Muscle layer of duodenum (tissue), 2 donors: ENCODE data around the gene VWC2L.

ENCODE experiments used
- H3K27ac ChIP-seq: one replicate; pipeline ENCODE4 v1.7.0; 2013; ENCODE audit warnings: mild to moderate bottlenecking, low read length
- H3K27me3 ChIP-seq: one replicate; pipeline ENCODE4 v1.7.0; 2013; ENCODE audit warnings: low read depth, mild to moderate bottlenecking, control low read depth, low read length
- H3K36me3 ChIP-seq, 2 donors: one replicate each; pipeline ENCODE4 v1.7.0; 2013; ENCODE audit warnings: low read length in 2 of 2, control low read depth in 1 of 2, mild to moderate bottlenecking in 1 of 2; ENCODE audit not compliant: insufficient read depth in 2 of 2, control insufficient read depth in 1 of 2
- H3K4me1 ChIP-seq, 2 donors: one replicate each; pipeline ENCODE4 v1.7.0; 2013; ENCODE audit warnings: low read length in 2 of 2, mild to moderate bottlenecking in 2 of 2, control low read depth in 1 of 2, moderate library complexity in 1 of 2; ENCODE audit not compliant: insufficient read depth in 2 of 2, control insufficient read depth in 1 of 2
- H3K4me3 ChIP-seq, 2 donors: one replicate each; pipeline ENCODE4 v1.7.0; 2013; ENCODE audit warnings: low read length in 2 of 2, low read depth in 1 of 2, mild to moderate bottlenecking in 1 of 2
- H3K9me3 ChIP-seq, 2 donors: one replicate each; pipeline ENCODE4 v1.7.0; 2013; ENCODE audit warnings: low read length in 2 of 2, control low read depth in 1 of 2, mild to moderate bottlenecking in 1 of 2; ENCODE audit not compliant: control insufficient read depth in 1 of 2
- donor health status: healthy.

VWC2L gene

DNA sequence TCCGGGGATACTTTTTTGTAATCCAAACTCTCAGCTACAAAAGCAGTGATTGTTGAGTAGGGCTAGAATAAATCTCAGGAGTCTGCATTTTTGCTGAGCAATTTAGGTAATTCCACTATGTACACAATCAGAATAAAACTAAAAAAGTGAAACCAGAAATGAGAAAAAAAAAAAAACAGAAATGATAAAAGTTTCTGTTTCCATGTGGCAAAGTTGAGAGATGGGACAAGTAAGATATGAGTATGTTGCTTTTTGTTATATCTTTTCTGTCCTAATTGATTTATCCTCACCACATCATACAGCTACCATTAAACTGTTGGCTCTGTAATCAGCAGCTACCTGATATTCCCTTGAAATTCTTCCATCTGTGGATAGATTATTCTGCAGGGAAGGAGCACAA lies 92.7 kb downstream of the VWC2L start:
- H3K4me1 ChIP-seq, result no peaks in the 10 kb centered on the region
- no peaks in the 10 kb centered on the region for H3K36me3 ChIP-seq
- no peak overlapping the region for H3K4me3 ChIP-seq
- no peaks in the 10 kb centered on the region for H3K9me3 ChIP-seq
- no peak overlapping the region for H3K27ac ChIP-seq
- H3K27me3 ChIP-seq, result no peaks in the 10 kb centered on the region

DNA sequence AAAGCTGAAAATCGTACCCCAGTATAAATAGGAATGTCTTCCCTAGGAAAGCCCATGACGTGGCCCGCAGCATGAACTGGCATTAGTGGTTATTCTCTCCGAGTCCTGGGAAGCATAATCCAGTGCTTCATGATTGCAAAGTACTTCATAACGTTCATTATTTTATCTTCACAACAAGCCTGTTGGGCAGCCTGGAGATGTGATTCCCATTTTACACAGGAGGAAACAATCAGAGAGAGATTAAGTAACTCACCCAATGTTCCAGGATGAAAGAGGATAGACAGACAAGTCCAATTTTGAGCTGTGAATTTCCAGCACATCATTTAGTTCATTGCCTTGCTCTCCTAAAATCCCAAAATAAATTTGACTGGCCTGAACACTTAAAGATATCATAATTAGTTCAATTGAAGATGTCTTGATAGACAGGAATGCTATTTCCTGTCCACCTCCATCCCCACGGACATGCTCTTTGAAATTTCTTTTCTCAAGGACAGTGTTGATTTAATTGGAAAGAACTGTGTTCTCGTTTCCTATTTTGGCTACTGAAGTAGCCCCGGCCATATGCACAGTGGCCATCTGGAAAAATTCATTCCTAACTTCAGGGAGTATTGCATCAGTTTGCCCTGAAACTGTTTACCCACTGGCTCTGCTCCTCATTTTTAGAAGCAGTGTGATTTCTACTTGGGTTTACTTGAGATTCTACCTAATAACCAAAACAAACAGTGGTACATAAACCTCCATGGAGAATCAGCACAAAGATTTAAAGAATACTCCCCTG lies 93.9 kb downstream of the VWC2L start:
- Histone ChIP-seq H3K27ac (no peak overlapping the region), H3K27me3 (no peaks in the 10 kb centered on the region), H3K4me1 (no peaks in the 10 kb centered on the region), H3K36me3 (no peaks in the 10 kb centered on the region), H3K4me3 (no peak overlapping the region), H3K9me3 (no peaks in the 10 kb centered on the region)

DNA sequence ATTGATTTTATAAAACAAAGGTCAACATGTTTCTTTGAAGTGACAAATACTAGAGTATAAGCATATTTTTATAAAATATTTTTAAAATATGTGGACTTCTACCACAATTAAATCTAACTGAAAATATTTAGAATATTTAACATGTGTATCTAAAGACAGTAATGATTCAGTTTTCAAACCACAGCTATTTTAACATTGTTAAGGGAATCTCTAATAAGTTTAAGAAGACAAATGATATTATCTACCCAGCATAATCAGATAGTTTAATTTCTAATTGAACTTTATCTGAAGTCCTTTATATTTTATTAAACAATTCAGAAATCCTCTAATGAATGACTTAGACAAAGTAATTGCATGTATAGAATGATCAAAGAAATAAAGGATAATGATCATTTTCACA lies 96.2 kb downstream of the VWC2L start:
- Histone ChIP-seq H3K4me1 (no peaks in the 10 kb centered on the region), H3K36me3 (no peaks in the 10 kb centered on the region), H3K4me3 (no peak overlapping the region), H3K9me3 (no peaks in the 10 kb centered on the region), H3K27ac (no peak overlapping the region), H3K27me3 (no peaks in the 10 kb centered on the region)

DNA sequence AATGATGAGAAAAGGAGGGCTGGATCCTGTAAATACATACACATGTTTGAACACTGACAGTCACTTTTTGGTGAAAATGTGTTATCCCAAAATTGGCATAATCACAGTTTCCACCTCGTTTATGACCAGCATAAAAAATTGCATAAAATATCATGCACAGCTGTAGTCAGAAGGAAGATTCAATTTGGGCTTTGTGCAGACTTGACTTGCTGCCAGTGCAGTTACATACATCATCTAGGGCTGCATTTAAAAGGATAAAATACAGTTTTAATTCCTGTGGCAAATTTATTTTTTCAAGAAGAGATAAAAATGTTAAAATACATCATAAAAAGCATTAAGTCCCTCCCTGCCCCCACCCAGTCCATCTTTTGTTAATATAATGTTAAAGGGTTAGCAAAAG lies 103.8 kb downstream of the VWC2L start:
- Histone ChIP-seq H3K27ac (no peak overlapping the region), H3K4me3 (no peak overlapping the region), H3K4me1 (no peaks in the 10 kb centered on the region), H3K36me3 (no peaks in the 10 kb centered on the region), H3K27me3 (no peaks in the 10 kb centered on the region), H3K9me3 (no peaks in the 10 kb centered on the region)

DNA sequence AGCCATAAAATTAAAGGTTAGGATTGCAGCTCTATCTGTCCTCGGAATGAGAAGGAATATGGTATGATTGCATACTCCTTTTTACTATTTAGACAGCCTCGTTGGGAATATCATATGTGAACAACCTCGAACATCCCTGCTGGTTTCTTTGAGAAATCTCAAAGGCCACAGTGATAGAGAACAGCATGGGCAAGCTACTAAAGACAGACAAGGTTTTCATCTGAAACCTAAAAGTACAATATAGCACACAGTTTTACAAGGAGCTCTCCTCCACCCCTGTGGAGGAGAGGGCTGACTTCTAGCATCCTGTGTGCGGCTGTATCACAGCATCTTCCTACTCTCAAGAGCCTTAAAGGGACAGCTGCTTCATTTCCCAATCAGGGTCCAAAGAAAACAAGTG lies 104.3 kb downstream of the VWC2L start:
- H3K27ac ChIP-seq, result no peak overlapping the region
- no peaks in the 10 kb centered on the region for H3K27me3 ChIP-seq
- H3K36me3 ChIP-seq, result no peaks in the 10 kb centered on the region
- no peak overlapping the region for H3K4me3 ChIP-seq
- no peaks in the 10 kb centered on the region for H3K9me3 ChIP-seq
- no peaks in the 10 kb centered on the region for H3K4me1 ChIP-seq

DNA sequence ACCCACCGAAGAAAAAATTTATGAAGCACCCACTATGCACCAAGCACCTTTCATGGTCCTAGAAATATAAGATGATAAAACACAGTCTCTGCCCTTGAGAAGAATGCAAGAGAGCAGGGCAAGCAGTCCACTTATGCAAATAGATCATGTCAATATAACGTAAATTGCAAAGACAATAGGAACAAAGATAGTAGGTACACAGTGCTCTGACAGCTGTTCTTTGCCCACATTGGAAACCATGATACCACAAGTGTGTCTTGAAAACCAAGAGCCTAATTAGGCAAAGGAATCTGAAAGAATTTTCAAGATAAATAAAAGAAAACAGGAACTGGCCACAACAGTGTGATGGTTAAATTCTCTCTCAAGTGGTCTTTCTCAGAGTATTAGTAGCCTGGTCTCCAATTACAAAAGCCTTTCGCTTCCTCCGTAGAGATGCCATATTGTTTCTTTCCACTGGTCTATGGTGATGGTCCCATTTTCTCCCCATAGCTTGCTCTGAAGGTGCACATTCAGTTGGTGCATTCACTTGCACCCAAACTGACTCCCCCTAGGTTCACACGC lies 108.5 kb downstream of the VWC2L start:
- H3K4me3 ChIP-seq, result no peak overlapping the region
- no peaks in the 10 kb centered on the region for H3K4me1 ChIP-seq
- H3K27me3 ChIP-seq, result no peaks in the 10 kb centered on the region
- H3K9me3 ChIP-seq, result no peaks in the 10 kb centered on the region
- H3K36me3 ChIP-seq, result no peaks in the 10 kb centered on the region
- H3K27ac ChIP-seq, result no peak overlapping the region

DNA sequence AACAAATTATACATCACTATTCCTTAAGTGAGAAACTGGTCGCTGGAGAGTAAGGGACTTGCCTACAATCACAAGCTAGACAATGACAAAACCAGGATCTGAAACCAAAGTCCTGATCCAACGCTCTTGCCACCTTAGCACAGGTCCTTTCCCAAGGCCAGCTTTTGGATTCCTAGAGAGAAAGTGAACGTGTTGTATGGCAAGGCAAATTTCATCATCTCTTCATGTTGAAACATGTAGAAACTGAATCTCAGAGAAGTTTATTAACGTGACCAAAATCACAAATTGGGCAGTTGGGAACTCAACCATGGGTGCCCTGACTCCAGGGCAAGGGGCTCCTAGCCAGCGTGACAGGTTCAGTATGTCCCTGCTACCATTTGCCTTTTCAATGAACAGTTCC lies 118.2 kb downstream of the VWC2L start:
- Histone ChIP-seq H3K9me3 (no peaks in the 10 kb centered on the region), H3K27ac (no peak overlapping the region), H3K4me3 (no peak overlapping the region), H3K4me1 (no peaks in the 10 kb centered on the region), H3K27me3 (no peaks in the 10 kb centered on the region), H3K36me3 (no peaks in the 10 kb centered on the region)

DNA sequence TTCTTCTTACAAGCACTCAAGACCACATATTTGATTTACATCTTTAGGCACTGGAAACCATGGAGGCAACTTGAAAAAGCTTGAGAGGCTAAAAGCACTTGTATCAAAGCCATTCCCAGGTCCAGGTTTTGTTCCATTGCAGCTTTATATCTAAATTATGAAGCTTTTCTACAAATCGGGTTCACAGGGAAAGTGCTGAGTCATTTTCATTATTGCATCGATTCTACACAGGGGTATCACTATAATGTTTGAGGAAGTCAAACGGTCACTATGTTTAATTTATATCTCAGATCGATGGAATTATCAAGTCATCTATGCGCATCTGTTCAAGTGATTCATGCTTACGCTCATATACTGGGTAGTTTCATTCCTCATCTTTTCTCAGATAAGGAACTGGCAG lies 118.7 kb downstream of the VWC2L start:
- Histone ChIP-seq H3K4me1 (no peaks in the 10 kb centered on the region), H3K27ac (no peak overlapping the region), H3K27me3 (no peaks in the 10 kb centered on the region), H3K4me3 (no peak overlapping the region), H3K9me3 (no peaks in the 10 kb centered on the region), H3K36me3 (no peaks in the 10 kb centered on the region)

DNA sequence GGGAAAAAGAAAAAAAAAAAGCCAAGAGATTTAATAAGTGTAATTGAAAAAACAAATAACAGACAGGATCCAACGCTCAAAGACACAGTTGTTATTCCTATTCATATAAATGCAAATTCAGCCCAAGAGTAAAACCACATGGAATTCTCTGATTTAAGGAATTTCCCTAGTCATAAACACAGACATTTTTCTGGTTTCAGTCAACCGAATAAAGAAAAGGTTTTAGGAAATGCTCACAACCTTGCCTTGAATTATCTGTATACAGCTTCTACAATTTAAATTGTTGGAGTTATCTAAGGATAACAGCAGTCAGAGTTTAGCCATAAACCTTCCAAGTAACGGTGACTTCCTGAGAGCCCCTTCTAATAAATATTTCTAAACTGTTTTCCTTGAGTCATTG lies 122.7 kb downstream of the VWC2L start:
- Histone ChIP-seq H3K4me3 (no peak overlapping the region), H3K27ac (no peak overlapping the region), H3K4me1 (no peaks in the 10 kb centered on the region), H3K9me3 (no peaks in the 10 kb centered on the region), H3K36me3 (no peaks in the 10 kb centered on the region), H3K27me3 (no peaks in the 10 kb centered on the region)

DNA sequence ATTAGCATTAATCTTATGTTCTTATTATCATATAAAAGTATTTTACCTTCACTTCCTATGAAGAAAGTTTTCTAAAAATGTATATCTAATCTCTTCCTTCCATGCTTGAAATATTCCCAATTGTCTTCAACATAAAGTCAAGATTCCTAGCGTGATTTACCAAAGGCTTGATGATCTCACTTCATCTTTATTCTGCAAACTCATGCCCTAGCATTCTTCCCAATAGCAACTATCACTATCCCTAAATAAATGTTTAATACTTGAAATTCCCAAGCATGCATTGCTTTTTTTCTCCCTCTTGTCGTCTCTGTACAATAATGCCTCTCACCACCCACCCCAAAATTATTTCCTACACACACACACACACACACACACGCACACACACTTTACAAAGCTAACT lies 125.8 kb downstream of the VWC2L start:
- H3K36me3 ChIP-seq, result no peaks in the 10 kb centered on the region
- no peaks in the 10 kb centered on the region for H3K4me1 ChIP-seq
- no peak overlapping the region for H3K27ac ChIP-seq
- no peak overlapping the region for H3K4me3 ChIP-seq
- no peaks in the 10 kb centered on the region for H3K9me3 ChIP-seq
- H3K27me3 ChIP-seq, result no peaks in the 10 kb centered on the region

DNA sequence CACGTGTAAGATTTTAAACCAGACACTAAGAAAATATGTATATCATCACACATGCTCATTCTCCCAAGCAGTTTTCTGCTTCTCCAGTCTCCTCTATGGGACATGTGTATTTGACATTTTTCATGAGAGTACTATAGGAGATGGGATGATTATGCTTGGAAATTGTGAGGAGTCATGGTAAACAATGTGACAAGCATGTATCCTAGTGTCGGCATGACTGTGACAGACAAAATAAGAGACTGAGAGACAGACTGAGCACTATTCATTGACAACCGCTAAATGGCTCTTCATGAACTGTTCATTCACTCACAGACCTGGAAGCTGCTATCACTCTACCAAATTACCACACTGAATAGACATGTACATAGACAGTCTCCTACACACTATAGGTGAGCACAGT lies 127.1 kb downstream of the VWC2L start:
- Histone ChIP-seq H3K4me3 (no peak overlapping the region), H3K27ac (no peak overlapping the region), H3K4me1 (no peaks in the 10 kb centered on the region), H3K27me3 (no peaks in the 10 kb centered on the region), H3K9me3 (no peaks in the 10 kb centered on the region), H3K36me3 (no peaks in the 10 kb centered on the region)

DNA sequence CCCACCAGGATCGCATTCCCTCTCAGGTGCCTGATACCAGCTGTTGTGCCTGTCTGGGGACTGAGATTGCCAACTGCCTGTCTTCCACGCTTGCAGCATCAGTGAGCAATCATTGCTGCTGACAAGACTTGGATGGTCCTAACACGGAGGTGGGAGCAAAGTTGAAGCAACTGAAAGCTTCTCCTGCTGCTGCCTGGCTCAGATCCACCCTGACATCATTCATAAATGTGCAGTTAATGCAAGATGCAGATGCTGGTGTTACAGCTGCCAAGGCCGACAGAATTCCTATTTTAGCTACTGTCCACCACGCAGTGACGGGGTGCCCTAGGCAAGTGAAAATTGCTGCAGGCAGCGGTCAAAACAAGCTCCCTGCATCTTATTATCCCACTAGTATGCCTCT lies 131.4 kb downstream of the VWC2L start:
- H3K4me1 ChIP-seq, result peaks cover 0 to 7% of the 10 kb centered on the region in 2 donors
- no peaks in the 10 kb centered on the region for H3K27me3 ChIP-seq
- H3K36me3 ChIP-seq, result no peaks in the 10 kb centered on the region
- H3K27ac ChIP-seq, result no peak overlapping the region
- H3K9me3 ChIP-seq, result no peaks in the 10 kb centered on the region
- H3K4me3 ChIP-seq, result no peak overlapping the region
